Central memory CD8-positive, alpha-beta T cell (primary cell): ENCODE data around the gene RNF13.

Experiments used
- ATAC-seq: fragments of 150-1000 bp; cut with Tn5 transposase; replicated peaks from 2 replicates; pipeline ENCODE4 v1.10.0; 2022; ENCODE audit warnings: mild to moderate bottlenecking, moderate FRiP score, moderate number of reproducible peaks; ENCODE audit not compliant: poor library complexity, severe bottlenecking; ENCODE audit errors: extremely low read depth
- DNase-seq, 2 donors: peaks; one replicate each; pipeline ENCODE4 v3.0.0; 2021; ENCODE audit warnings: low spot score in 2 of 2
- H3K27ac Mint-ChIP-seq: one replicate; pipeline ENCODE4 v1.8.0; 2022; ENCODE audit warnings: low read depth, mild to moderate bottlenecking, moderate library complexity, mixed read lengths
- H3K27me3 Mint-ChIP-seq: one replicate; pipeline ENCODE4 v1.8.0; 2022; ENCODE audit warnings: mixed read lengths
- H3K36me3 Mint-ChIP-seq: one replicate; pipeline ENCODE4 v1.8.0; 2022; ENCODE audit warnings: mild to moderate bottlenecking, moderate library complexity, mixed read lengths; ENCODE audit not compliant: insufficient read depth
- H3K4me1 Mint-ChIP-seq: one replicate; pipeline ENCODE4 v1.8.0; 2022; ENCODE audit warnings: mixed read lengths
- H3K4me3 Mint-ChIP-seq: one replicate; pipeline ENCODE4 v1.8.0; 2022; ENCODE audit warnings: mild to moderate bottlenecking, moderate library complexity, mixed read lengths
- H3K9me3 Mint-ChIP-seq: one replicate; pipeline ENCODE4 v1.8.0; 2022; ENCODE audit warnings: mixed read lengths

RNF13 gene

GRCh38 chr3:149955449-149955848 is 142.4 kb downstream of the RNF13 start:
- Mint-ChIP-seq H3K36me3 (peaks cover 4% of the 10 kb centered on the region), H3K9me3 (no peaks in the 10 kb centered on the region), H3K27ac (no peak overlapping the region), H3K4me1 (peaks cover 17% of the 10 kb centered on the region), H3K27me3 (no peaks in the 10 kb centered on the region), H3K4me3 (no peak overlapping the region)
- ATAC-seq = no peak
- DNase-seq = no peak

- Mint-ChIP-seq H3K9me3 (no peaks in the 10 kb centered on the region), H3K4me3 (no peak overlapping the region), H3K27me3 (no peaks in the 10 kb centered on the region), H3K4me1 (peaks cover 11% of the 10 kb centered on the region), H3K36me3 (peaks cover 6% of the 10 kb centered on the region), H3K27ac (no peak overlapping the region)
- ATAC-seq = no peak
- no peak for DNase-seq
Measured at GRCh38 chr3:149957361-149958125, 144.5 kb downstream of the RNF13 start.

- Mint-ChIP-seq H3K27me3 (no peaks in the 10 kb centered on the region), H3K9me3 (no peaks in the 10 kb centered on the region), H3K4me1 (peaks cover 11% of the 10 kb centered on the region), H3K4me3 (no peak overlapping the region), H3K36me3 (peaks cover 7% of the 10 kb centered on the region), H3K27ac (no peak overlapping the region)
- ATAC-seq (no peak), DNase-seq (no peak)
Measured at GRCh38 chr3:149958171-149958796, 145.3 kb downstream of the RNF13 start.

GRCh38 chr3:149959443-149959842 is 146.4 kb downstream of the RNF13 start:
- no peak overlapping the region for H3K27ac Mint-ChIP-seq
- peaks cover 6% of the 10 kb centered on the region for H3K4me1 Mint-ChIP-seq
- DNase-seq (no peak), ATAC-seq (no peak)
- no peak overlapping the region for H3K4me3 Mint-ChIP-seq
- no peaks in the 10 kb centered on the region for H3K27me3 Mint-ChIP-seq
- no peaks in the 10 kb centered on the region for H3K9me3 Mint-ChIP-seq
- peaks cover 9% of the 10 kb centered on the region for H3K36me3 Mint-ChIP-seq

- Mint-ChIP-seq H3K36me3 (peaks cover 12% of the 10 kb centered on the region), H3K27me3 (no peaks in the 10 kb centered on the region), H3K4me1 (no peaks in the 10 kb centered on the region), H3K9me3 (no peaks in the 10 kb centered on the region), H3K4me3 (no peak overlapping the region), H3K27ac (no peak overlapping the region)
- ATAC-seq (no peak), DNase-seq (no peak)
Measured at GRCh38 chr3:149963485-149963884, 150.5 kb downstream of the RNF13 start.

GRCh38 chr3:149964291-149964690 is 151.3 kb downstream of the RNF13 start:
- Mint-ChIP-seq H3K9me3 (no peaks in the 10 kb centered on the region), H3K4me1 (peaks cover 5% of the 10 kb centered on the region), H3K4me3 (no peak overlapping the region), H3K36me3 (peaks cover 10% of the 10 kb centered on the region), H3K27ac (no peak overlapping the region), H3K27me3 (no peaks in the 10 kb centered on the region)
- no peak for DNase-seq
- ATAC-seq = no peak

GRCh38 chr3:149965278-149965677 is 152.3 kb downstream of the RNF13 start:
- ATAC-seq (no peak), DNase-seq (no peak)
- H3K4me1 Mint-ChIP-seq = peaks cover 12% of the 10 kb centered on the region
- peaks cover 8% of the 10 kb centered on the region for H3K36me3 Mint-ChIP-seq
- no peaks in the 10 kb centered on the region for H3K9me3 Mint-ChIP-seq
- H3K27ac Mint-ChIP-seq = no peak overlapping the region
- no peaks in the 10 kb centered on the region for H3K27me3 Mint-ChIP-seq
- H3K4me3 Mint-ChIP-seq = no peak overlapping the region

- Mint-ChIP-seq H3K4me1 (peaks cover 19% of the 10 kb centered on the region), H3K27me3 (peaks cover 10% of the 10 kb centered on the region), H3K27ac (no peak overlapping the region), H3K36me3 (peaks cover 12% of the 10 kb centered on the region), H3K9me3 (no peaks in the 10 kb centered on the region), H3K4me3 (no peak overlapping the region)
- no peak for ATAC-seq
- DNase-seq = no peak
Measured at GRCh38 chr3:149967086-149967685, 154.2 kb downstream of the RNF13 start.

- peaks cover 11% of the 10 kb centered on the region for H3K36me3 Mint-ChIP-seq
- peaks cover 19% of the 10 kb centered on the region for H3K4me1 Mint-ChIP-seq
- H3K27ac Mint-ChIP-seq = no peak overlapping the region
- H3K9me3 Mint-ChIP-seq = no peaks in the 10 kb centered on the region
- H3K4me3 Mint-ChIP-seq = no peak overlapping the region
- no peak for DNase-seq
- ATAC-seq = no peak
- H3K27me3 Mint-ChIP-seq = peaks cover 10% of the 10 kb centered on the region
Measured at GRCh38 chr3:149968216-149968615, 155.2 kb downstream of the RNF13 start.

- Mint-ChIP-seq H3K27me3 (peaks cover 14% of the 10 kb centered on the region), H3K9me3 (no peaks in the 10 kb centered on the region), H3K36me3 (peaks cover 10% of the 10 kb centered on the region), H3K27ac (peak overlapping the region; percentile 44), H3K4me3 (peak overlapping the region; percentile 89), H3K4me1 (peaks cover 19% of the 10 kb centered on the region)
- ATAC-seq (no peak), DNase-seq (no peak)
Measured at GRCh38 chr3:149969110-149969939, 156.3 kb downstream of the RNF13 start.

GRCh38 chr3:149969940-149970715 is 157.1 kb downstream of the RNF13 start:
- Mint-ChIP-seq H3K27me3 (peaks cover 20% of the 10 kb centered on the region), H3K4me1 (peaks cover 19% of the 10 kb centered on the region), H3K9me3 (no peaks in the 10 kb centered on the region), H3K27ac (peak overlapping the region; percentile 44), H3K36me3 (peaks cover 9% of the 10 kb centered on the region), H3K4me3 (peak overlapping the region; percentile 89)
- ATAC-seq (peak; percentile 53), DNase-seq (peak; percentile 54 to 58)
